GM21367 (cell line): ENCODE results near the gene B3GALT5.

Source experiments
- ATAC-seq: cut with Tn5 transposase; IDR thresholded peaks from one replicate; pipeline ENCODE4 v1.9.1; 2021; ENCODE audit not compliant: unreplicated experiment

Gene B3GALT5

GRCh38 chr21:39602793-39603192, 9.9 kb upstream of the B3GALT5 start:
- no peak for ATAC-seq

- no peak for ATAC-seq
Measured at GRCh38 chr21:39604951-39605350, 7.8 kb upstream of the B3GALT5 start.

- no peak for ATAC-seq
Measured at GRCh38 chr21:39610703-39611102, 2.0 kb upstream of the B3GALT5 start.

DNA sequence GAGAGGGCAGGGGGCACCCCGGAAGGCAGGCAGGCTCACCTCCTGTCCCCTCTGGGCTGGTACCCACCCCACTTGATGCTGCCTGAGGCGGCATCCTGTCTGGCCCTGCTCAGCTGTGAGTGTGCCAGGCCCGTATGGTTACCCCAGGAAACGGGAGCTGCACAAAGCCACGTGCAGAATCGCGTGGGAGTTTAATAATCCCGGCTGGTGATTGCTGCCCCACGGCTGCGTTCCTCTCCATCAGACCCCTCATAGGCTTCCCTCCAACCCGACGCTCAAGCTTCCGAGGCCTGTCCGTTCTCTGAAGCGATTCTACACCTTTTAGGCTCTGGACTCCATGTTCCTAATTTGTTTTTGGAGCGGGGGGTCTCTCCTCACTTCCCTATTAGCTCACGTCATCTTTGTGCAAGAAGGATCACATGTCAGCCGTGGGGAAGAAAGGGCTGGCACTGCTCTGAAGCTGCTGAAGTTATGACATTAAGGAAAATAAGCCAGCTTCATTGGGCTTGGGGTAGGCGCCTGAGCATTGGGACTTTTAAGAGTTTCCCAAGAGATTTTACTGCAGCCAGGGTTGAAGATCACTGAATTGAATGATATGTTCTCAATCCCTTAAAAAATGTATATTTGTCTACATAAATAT, 1.1 kb upstream of the B3GALT5 start:
- no peak for ATAC-seq

DNA sequence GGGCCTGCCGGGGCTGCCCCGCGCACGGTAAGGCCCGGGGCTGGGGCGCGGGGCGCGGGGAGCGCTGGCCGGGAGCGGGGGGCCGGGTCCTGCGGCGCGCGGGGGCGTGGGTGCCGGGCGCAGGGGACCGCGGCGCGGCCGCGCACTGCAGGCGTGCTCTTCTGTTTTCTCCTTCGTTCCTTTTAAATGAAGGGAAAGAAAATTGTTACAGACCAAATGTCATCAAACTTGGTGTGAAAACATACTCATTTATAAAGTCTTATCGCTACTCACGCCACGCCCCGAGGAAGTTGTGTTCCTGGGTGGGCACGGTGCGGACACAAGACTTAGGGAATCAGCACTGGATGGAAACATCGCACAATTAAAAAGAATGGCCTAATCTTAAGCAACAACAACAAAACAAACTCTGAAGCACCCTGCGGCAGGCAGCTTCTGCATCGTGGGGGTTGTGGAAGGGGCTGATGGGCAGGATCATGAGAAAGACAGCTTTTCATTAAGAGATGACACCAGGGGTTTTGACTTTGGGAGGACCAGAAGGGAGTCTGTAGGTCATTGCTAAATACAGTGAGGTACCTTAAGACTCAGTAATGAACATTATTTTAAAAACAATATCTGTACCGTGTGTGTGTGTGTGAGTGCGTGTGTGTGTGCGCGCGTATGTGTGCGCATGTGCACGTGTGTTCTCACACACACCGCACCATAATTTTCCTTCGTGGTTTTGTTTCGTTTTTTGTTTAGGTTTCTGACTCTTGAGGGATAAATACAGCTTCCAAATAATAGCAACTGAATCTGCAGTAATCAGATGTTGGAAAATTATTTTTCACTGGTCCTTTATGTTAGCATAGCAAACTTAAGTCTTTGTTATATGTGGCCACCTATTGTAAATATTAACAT, 548 bp downstream of the B3GALT5 start:
- ATAC-seq = no peak

GRCh38 chr21:39616211-39616772, 3.6 kb downstream of the B3GALT5 start:
- no peak for ATAC-seq

DNA sequence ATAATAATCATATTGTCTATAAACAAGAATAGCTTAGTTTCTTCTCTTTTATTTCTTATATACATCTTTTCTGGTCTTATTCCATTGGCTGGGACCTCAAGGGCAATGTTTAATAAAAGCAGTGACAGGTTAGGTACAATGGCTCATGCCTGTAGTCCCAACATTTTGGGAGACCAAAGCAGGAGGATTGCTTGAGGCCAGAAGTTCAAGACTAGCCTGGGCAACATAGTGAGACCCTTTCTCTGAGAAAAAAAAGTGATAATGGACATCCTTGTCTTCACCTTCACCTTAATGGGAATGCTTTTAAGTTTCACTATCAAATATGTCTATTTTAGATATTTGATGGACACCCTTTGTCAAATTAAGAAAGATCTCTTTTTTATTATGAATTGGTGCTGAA, 8.1 kb downstream of the B3GALT5 start:
- no peak for ATAC-seq

DNA sequence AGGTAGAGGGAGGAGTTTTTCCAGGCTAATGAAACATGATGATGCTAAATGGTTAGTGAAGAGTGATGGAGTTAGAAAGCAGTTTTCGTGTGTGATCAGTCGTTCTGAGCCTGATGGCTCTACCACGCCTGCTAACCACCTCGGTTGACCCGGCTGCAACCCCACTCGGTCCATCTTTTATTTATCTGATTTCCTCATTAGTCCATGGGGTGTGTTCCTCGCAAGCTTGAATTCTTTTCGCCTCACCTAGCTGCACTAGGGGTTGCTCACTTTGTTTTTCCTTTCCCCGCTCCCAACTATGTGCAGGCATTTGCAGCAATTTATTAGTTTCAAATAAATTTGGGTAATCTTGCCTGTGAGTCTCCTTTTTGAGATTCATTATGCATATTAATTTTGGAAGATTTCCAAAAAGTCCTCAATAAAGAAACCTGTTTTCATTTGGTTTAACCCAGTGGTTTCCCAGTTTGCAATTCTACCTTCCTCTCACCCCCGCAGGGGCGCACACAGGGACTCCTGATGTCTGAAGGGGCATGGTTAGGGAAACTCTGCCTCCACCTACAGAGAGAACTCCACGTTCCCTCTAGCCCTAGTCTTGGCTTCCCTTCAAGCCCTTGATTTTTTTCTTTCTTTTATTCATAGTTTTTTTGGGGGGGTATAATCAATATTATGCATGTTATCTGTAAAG, 12.6 kb downstream of the B3GALT5 start:
- no peak for ATAC-seq

- no peak for ATAC-seq
Measured at GRCh38 chr21:39628385-39628784, 15.6 kb downstream of the B3GALT5 start.

DNA sequence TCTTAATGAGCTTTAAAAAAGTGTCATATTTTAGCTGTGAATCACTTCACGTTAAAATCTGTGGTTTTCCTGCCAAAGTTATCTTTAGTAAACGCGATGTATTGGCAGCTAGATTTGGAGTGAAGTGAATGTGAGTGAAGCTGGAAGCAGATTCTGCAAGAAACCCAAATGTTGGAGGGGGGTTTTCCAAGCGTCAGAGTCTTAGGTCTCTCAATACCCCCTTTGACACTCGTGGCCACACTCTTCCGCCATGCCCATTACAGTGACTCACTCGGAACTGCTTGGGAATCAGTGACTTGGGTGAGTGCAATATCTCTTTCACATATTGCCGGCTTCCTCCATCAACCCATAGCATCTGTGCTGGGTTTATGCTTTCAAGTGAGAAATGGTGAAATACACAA, 17.5 kb downstream of the B3GALT5 start:
- ATAC-seq = no peak

GRCh38 chr21:39630827-39631226, 18.1 kb downstream of the B3GALT5 start:
- no peak for ATAC-seq

DNA sequence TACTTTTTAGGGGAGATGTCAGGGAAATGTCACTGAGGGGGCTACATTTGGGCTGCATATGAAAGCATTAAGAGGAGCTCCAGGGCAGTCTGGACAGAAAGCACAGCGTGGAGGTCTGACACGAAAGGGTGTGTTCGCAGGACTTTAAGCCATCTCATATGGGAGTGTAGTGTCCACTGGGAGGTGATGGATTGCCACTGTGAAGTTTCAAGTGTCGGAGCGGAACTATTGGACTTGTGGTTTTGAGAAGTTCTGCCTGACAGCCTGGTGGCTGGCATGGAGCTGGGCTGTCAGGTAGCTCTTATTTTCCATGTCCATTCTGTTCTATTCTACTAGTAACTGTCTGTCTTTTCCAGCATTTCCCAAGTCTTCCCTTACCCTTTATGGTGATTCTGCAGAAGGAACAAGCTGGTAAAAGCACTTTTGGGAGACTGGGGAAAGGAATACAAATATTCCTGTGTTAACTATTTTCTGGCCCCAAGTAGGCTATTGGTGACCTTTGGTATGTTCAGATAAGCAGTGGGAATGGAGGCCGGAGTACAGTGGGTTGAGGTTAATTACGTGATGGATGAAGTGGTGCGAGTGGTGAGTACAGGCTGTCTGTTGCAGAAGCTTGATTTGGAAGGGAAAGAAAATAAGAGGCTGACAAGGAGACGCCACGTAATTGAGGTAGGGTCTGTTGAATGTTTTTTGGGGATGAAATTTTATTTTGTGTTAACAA, 19.3 kb downstream of the B3GALT5 start:
- no peak for ATAC-seq

GRCh38 chr21:39632796-39633442, 20.2 kb downstream of the B3GALT5 start:
- no peak for ATAC-seq

- ATAC-seq = no peak
Measured at GRCh38 chr21:39633770-39634181, 21.0 kb downstream of the B3GALT5 start.

- no peak for ATAC-seq
Measured at GRCh38 chr21:39634507-39634906, 21.8 kb downstream of the B3GALT5 start.

- no peak for ATAC-seq
Measured at GRCh38 chr21:39637197-39637970, 24.6 kb downstream of the B3GALT5 start.

DNA sequence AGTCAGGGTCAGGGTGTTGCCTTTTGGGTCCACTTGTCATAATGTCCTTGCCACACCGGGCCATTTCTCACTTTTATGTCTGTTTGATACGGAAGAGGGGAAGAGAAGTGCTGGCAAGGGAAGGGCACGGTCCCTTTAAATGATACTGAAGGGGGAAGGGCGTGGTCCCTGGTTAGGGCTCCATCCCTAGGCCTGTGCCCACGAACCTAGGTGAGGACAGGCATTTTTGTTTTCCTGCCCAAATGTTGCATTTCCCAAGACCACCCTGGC, 25.2 kb downstream of the B3GALT5 start:
- ATAC-seq = no peak

GRCh38 chr21:39638281-39638680, 25.5 kb downstream of the B3GALT5 start:
- no peak for ATAC-seq

DNA sequence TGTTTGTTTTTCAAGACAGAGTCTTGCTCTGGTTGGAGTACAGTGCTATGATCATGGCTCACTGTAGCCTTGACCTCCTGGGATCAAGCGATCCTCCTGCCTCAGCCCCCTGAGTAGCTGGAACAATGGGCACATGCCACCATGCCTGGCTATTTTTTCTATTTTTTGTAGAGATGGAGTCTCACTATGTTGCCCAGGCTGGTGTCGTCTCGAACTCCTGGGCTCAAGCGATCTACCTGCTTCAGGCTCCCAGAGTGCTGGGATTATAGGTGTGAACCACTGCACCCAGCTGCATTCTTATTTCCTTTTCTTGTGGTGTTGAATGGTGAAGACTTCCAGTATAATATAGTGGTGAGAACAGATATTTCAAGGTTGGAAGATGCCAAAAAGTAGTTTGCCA, 28.0 kb downstream of the B3GALT5 start:
- ATAC-seq = no peak
